Activated naive CD4-positive, alpha-beta T cell treated with anti-CD3 and anti-CD28 coated beads, Interleukin-2, amount 50 U/mL, for 72 hours (primary cell): ENCODE measurements around the gene ARHGEF7. TPM values are rescaled to one million over a fixed set of nuclear protein-coding genes. Genes with fewer than 3 reads are reported as not detected.

Experiments
- ATAC-seq, 2 donors: fragments of 150-1000 bp; cut with Tn5 transposase; 2 replicates each; pipeline ENCODE4 v1.10.0; 2021; ENCODE audit warnings: mild to moderate bottlenecking in 2 of 2, moderate library complexity in 2 of 2
- DNase-seq, 2 donors: peaks; one replicate each; pipeline ENCODE4 v3.0.0; 2021 to 2022; ENCODE audit warnings: low spot score in 2 of 2
- H3K27ac Mint-ChIP-seq, 2 donors: one replicate each; pipeline ENCODE4 v1.8.0; 2022; ENCODE audit warnings: mild to moderate bottlenecking in 2 of 2, mixed read lengths in 2 of 2
- H3K36me3 Mint-ChIP-seq, 2 donors: one replicate each; pipeline ENCODE4 v1.8.0; 2022; ENCODE audit warnings: mixed read lengths in 2 of 2
- H3K9me3 Mint-ChIP-seq, 2 donors: one replicate each; pipeline ENCODE4 v1.8.0; 2022; ENCODE audit warnings: mixed read lengths in 2 of 2
- total RNA-seq, 2 donors: library from RNA; stranded (reverse); gene quantifications; one replicate each; pipeline ENCODE4 v1.2.3, GENCODE V29; 2022

ARHGEF7 gene
- total RNA-seq, 2 donors from 2014 or later: 69.5 to 82.5 TPM

DNA sequence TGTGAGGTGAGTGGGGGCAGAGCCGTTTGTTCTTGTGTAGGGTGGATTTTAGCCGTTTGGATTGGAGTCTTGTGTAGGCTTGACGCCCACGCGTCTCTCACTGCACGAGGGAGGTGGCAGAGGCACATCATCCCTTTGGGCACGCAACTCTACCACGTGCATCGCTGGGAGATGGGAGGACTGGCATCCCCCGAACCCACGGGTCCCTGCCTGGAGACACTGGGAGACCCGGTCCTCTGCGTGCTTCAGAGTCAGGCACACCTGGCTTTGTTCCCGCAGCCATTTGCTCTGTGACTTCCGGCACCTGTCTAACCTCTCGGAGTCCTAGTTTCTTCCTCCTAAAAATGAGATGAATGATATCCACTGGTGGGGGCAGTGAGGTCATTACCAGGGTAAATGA lies 6.4 kb downstream of the ARHGEF7 start:
- no peaks in the 10 kb centered on the region for H3K36me3 Mint-ChIP-seq
- no peak for ATAC-seq
- no peak overlapping the region for H3K27ac Mint-ChIP-seq
- no peaks in the 10 kb centered on the region for H3K9me3 Mint-ChIP-seq
- DNase-seq: no peak

DNA sequence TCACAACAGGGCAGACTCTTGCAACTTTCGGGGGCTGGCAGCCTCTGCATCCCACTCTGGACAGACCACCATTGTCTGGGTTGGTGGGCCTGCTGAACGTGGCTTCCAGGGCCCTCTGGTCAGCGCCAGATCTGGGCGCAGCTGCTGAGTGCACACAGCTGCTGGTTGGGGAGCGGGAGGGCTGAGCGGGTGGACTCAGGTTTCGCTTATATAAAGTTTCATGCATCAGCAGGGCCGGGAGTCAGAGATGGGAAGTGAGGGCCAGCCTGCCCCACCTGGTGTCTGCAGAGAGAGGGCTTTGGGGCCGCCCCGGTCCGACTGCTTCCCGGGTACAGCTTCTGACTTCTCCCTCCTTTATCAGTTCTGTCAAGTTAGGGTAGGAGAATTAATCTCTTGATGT lies 6.9 kb downstream of the ARHGEF7 start:
- H3K27ac Mint-ChIP-seq: no peak overlapping the region
- ATAC-seq: no peak
- no peak for DNase-seq
- H3K36me3 Mint-ChIP-seq: no peaks in the 10 kb centered on the region
- H3K9me3 Mint-ChIP-seq: no peaks in the 10 kb centered on the region

DNA sequence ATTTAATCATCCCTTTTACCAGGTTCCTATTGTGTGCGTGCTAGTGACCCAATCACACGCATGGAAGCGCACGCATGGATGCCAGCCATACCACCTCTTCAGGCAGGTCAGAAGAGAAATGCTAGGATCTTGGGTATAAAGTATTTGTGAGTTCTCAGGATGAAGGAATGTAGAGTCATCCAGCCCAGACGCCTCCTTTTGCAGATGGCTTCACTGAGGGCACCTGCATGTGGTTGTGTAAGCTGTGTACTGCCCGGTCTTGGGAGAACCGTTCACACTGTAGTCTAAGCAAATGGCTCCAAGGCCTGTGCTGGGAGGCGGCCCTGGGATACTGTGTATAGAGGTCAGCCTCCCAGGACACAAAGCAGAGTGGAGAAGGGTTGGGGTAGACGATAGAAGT lies 7.5 kb downstream of the ARHGEF7 start:
- H3K9me3 Mint-ChIP-seq: no peaks in the 10 kb centered on the region
- no peaks in the 10 kb centered on the region for H3K36me3 Mint-ChIP-seq
- no peak overlapping the region for H3K27ac Mint-ChIP-seq
- ATAC-seq (no peak), DNase-seq (no peak)

DNA sequence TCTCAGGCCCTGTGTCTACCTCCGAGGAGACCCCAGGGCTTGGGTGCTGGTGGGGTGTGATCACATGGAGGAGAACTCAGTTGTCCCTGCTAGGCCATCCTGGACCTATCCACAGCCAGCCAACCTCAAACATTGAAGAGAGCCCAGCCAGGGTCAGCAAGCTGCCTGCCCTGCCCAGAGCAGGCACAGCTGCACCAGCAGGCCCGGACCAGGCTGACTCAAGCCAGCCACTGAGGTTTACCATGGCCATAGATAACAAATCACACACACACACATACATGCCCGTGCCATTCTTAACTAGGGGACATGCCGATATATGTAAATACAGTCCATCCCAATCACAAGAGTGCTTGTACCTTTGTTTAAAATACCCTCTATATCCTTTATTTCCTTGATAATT lies 8.1 kb downstream of the ARHGEF7 start:
- no peak for DNase-seq

DNA sequence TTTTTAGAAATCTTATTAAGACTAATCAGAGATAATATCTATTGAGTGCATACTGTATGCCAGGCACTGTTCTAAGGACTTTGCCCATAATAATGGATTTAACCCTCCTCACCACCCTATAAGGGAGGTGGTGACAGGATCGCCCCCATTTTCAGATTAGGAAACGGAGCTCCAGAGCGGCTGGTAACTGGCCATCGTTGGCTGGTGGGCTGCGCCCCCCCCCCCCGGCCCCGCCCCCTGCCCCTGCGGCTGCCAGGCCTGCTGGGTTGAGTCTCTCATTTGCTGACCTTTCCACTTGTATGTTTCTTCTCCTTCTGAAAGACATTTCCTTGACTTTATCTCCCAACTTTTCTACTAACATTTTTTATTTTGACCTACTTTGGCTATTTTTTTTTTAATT lies 8.5 kb downstream of the ARHGEF7 start:
- no peaks in the 10 kb centered on the region for H3K9me3 Mint-ChIP-seq
- DNase-seq (no peak), ATAC-seq (no peak)
- no peak overlapping the region for H3K27ac Mint-ChIP-seq
- H3K36me3 Mint-ChIP-seq: no peaks in the 10 kb centered on the region

More for the DNA sequence above, 8.1 kb downstream of the ARHGEF7 start:
- ATAC-seq: no peak
- Mint-ChIP-seq H3K9me3 (no peaks in the 10 kb centered on the region), H3K27ac (no peak overlapping the region), H3K36me3 (no peaks in the 10 kb centered on the region)

DNA sequence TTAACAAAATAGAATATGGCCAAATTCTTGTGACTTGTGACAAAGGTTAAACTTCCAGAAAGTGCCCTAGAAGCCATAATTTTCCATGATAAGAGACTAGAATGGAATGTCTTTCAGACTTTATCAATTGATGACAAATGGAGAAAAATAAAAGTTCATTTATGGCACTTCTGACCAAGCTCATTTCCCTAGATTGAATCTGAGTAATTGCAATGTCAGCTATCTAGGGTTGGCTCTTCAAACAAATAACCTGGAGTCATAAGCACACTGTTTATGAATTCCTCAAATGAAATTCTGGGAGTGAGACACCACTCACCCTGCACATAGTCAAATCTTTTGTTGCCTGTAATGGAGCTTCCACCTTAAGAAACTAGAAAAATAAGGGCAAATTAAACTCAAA lies 11.4 kb downstream of the ARHGEF7 start:
- ATAC-seq: no peak
- DNase-seq: no peak
- H3K36me3 Mint-ChIP-seq: no peaks in the 10 kb centered on the region

DNA sequence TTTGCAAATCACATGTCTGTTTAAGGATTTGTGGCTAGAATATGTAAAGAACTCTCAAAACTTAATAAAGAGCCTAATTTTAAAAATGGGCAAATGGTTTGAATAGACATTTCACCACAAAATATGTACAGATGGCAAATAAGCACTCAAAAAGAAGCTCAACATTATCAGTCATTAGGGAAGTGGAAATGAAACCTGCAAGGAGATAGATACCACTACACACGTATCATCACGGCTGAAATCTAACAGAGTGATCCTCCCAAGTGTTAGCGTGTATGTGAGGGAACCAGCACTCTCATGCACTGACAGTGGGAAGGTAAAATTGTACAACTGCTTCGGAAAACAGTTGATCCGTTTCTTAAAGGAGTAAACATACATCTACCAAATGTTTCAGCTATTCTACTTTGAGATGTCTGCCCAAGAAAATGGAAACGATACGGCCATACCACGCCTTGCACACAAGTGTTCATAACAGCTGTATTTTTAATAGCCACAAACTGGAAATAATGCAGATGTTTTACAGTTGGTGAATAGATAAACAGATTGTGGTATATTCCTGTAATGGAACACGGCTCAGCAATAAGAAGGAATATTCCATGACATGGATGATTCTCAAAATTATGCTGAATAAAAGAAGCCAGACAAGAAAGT lies 14.5 kb downstream of the ARHGEF7 start:
- no peak overlapping the region for H3K27ac Mint-ChIP-seq
- no peaks in the 10 kb centered on the region for H3K36me3 Mint-ChIP-seq
- ATAC-seq: no peak
- no peaks in the 10 kb centered on the region for H3K9me3 Mint-ChIP-seq
- no peak for DNase-seq

More for the DNA sequence above, 11.4 kb downstream of the ARHGEF7 start:
- H3K9me3 Mint-ChIP-seq: no peaks in the 10 kb centered on the region
- no peak overlapping the region for H3K27ac Mint-ChIP-seq

DNA sequence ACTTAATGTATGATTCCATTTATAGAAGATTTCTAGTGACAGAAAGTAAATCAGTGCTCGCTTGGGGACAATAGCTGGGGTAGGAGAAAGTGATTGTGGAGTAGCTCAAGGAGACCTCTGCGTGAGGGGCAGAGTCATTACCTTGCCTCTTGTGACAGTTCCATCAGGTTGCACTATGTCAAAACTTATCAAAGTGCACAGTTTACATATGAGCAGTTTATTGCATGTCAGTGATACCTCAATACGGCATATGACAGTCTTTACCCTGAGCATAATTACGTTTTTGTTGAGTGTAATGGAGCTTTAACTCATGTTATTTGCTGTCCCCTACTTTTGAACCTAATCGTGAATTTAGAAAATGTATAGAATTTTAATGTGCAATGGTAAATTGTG lies 15.0 kb downstream of the ARHGEF7 start:
- no peak for ATAC-seq
- H3K27ac Mint-ChIP-seq: no peak overlapping the region
- H3K9me3 Mint-ChIP-seq: no peaks in the 10 kb centered on the region
- DNase-seq: no peak
- no peaks in the 10 kb centered on the region for H3K36me3 Mint-ChIP-seq

DNA sequence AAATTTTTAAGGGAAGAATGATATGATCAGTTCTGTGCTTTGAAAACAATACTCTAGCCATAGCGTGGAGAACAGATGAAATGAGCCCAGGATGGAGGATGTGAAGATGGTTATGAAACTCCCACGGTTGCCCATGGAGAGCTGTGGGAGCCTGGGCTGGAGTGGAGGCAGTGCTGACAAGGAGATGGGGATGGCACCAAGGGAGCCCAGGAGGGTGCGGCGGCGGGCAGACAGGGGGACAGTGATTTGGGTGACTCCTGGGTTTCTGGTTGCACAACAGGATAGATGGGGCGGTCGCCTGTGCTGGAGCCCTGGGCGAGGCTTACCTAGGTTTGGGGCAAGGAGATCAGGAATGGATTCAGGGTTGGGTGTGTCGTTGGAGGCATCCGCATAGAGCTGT lies 15.9 kb downstream of the ARHGEF7 start:
- no peaks in the 10 kb centered on the region for H3K36me3 Mint-ChIP-seq
- DNase-seq: no peak
- H3K9me3 Mint-ChIP-seq: no peaks in the 10 kb centered on the region
- ATAC-seq: no peak
- no peak overlapping the region for H3K27ac Mint-ChIP-seq

DNA sequence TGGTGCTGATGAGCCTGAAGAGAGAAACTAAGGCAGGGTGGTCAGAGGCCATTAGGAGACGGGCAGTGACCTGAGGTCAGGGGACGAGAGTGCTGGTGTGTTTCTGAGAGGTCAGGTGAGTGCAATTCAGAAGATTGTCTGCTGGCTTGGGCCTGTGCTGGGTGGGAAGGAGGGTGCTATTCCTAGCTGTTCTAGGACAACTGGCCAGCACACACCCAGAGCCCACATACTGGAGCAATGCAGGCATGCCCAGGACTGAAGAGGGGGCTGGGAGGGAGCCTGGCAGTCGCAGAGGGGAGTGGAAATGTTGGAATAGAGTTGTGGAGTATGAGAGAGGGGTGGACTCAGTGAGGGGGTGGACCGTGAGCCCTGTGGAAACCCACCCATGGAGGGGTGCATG lies 16.5 kb downstream of the ARHGEF7 start:
- Mint-ChIP-seq H3K9me3 (no peaks in the 10 kb centered on the region), H3K27ac (no peak overlapping the region), H3K36me3 (no peaks in the 10 kb centered on the region)
- ATAC-seq (no peak), DNase-seq (no peak)

DNA sequence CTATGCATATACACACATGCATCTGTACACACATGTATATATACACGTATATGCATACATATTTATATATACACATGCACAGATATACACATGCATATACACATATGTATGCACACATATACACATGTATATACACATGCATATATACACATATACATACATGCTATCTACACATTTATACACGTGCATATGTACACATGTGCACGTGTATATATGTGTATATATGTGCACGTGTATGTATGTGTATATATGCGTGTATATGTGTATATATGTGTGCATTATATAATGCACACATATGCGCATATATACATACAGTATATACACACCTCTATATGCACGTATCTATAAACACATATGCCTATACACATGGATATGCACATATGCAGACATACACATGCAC lies 17.8 kb downstream of the ARHGEF7 start:
- no peak for ATAC-seq
- no peaks in the 10 kb centered on the region for H3K36me3 Mint-ChIP-seq
- no peak overlapping the region for H3K27ac Mint-ChIP-seq
- H3K9me3 Mint-ChIP-seq: no peaks in the 10 kb centered on the region
- DNase-seq: no peak

DNA sequence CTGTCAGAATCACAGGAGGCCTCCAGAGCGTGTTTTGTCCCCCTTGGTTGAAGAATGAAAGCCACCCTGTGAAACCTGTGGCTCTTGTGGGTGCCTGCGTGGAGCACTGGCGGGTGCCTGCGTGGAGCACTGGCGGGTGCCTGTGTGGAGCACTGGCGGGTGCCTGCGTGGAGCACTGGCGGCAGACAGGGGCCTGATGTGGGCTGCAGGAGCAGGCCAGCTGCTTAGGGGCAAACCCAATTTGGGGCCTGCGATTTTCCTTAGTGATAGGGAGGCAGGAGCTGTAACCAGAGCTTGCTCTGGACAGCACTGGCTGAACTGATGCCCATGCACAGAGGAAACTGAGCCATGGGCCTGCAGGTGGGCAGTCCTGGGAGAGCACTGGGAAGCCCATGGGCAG lies 24.3 kb downstream of the ARHGEF7 start:
- no peaks in the 10 kb centered on the region for H3K36me3 Mint-ChIP-seq
- DNase-seq (no peak), ATAC-seq (no peak)
- no peaks in the 10 kb centered on the region for H3K9me3 Mint-ChIP-seq
- H3K27ac Mint-ChIP-seq: no peak overlapping the region

DNA sequence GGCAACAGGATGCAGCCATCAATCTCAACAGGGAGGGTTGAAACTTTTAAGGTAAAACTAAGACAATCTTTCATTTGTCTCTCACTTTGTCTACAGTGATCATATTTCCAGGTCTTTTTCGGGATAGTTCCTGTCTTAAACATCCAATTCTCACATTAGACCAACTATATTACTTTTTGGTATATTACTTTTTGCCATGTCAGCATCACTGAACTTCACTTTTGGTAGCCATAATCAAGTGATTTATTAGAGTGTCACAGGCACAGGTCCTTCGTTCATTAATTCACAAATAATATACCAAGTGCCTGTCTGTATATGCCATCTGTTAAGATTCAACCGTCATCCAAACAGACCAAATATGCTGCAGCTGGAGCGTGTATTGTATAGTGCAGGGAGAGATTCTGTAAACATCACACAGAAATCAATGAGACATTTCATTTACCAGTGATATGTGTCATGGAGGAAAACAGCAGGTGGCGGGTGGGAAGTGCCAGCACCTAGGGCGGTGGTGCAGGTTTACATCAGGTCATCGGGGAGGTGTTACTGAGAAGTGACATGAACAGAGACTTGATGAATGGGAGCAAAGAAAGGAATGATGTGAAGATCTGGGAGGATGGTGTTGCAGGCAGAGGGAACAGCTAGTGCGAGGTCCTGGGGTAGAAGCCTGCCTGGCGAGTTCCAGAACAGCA lies 24.9 kb downstream of the ARHGEF7 start:
- Mint-ChIP-seq H3K36me3 (no peaks in the 10 kb centered on the region), H3K9me3 (no peaks in the 10 kb centered on the region), H3K27ac (no peak overlapping the region)
- DNase-seq (no peak), ATAC-seq (no peak)

DNA sequence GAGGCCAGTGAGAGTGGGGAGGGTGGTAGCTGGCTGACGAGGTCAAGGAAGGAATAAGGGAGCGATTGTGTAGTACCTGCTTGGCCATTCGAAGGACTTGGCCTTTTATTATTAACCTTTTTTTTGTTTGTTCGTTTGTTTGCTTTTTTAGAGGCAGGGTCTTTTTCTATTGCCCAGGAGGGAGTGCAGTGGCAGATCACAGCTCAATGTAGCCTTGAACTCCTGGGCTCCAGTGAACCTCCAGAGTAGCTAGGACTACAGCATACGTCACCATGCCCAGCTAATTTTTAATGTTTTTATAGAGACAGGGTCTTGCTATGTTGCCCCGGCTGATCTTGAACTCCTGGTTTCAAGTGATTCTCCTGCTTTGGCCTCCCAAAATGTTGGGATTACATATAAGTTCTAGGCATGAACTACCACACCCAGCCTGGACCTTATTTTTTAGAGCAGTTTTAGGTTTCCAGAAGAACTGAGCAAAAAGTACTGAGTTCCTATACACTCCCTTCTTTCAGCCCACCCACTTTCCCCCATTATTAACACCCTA lies 25.5 kb downstream of the ARHGEF7 start:
- DNase-seq (no peak), ATAC-seq (no peak)
- Mint-ChIP-seq H3K9me3 (no peaks in the 10 kb centered on the region), H3K36me3 (no peaks in the 10 kb centered on the region), H3K27ac (no peak overlapping the region)

DNA sequence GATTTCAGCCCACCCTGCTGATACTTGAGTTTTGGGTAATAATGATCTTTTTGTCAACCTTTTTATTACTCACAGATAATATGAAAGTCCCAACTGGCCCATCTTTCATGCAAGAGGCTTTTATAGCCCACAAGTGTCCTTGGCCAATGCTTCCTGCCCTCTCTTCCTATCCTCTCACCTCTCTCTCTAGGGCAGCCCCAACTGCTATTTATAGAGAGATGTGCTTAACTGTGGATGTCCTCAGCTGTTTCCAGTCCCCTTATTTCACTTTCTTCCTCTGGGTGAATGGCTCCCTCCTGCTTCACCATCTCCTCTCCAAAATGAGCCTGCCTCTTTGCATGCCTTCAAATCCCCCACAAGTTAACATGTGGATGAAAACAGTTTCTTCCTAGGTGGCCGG lies 27.4 kb downstream of the ARHGEF7 start:
- Mint-ChIP-seq H3K36me3 (no peaks in the 10 kb centered on the region), H3K9me3 (no peaks in the 10 kb centered on the region), H3K27ac (no peak overlapping the region)
- ATAC-seq (no peak), DNase-seq (no peak)

DNA sequence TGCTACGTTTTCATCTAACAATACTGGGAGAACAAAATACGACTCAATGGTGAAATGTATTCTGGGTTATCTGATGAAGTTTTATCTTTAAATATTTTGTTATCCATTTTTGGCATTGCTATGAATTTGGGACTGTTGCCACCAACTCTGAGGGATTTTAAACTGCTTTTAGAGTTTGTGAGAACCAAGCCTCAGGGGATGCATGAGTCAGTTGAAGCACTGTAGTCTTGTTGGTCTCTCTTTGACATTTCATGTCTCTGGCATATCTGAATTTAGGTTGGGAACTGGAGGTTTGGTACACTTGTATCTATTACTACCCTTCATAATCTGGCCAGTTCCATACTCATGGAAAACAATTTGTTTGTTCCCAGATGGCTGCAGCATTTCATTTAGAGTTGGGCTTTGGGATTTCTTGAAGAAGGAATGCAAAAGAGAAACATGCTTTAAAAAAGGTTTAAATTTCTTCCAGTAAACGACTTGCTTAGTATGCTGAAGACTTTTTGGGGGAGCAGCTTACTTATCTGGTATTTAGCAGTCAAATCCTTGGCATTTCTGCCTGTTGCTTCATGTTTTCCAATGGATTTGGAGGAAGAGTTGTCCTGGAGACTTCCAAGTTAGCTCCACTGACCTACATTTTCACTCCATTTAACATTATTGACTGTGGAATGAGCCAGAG lies 28.9 kb downstream of the ARHGEF7 start:
- Mint-ChIP-seq H3K9me3 (no peaks in the 10 kb centered on the region), H3K27ac (no peak overlapping the region), H3K36me3 (no peaks in the 10 kb centered on the region)
- no peak for DNase-seq
- no peak for ATAC-seq

DNA sequence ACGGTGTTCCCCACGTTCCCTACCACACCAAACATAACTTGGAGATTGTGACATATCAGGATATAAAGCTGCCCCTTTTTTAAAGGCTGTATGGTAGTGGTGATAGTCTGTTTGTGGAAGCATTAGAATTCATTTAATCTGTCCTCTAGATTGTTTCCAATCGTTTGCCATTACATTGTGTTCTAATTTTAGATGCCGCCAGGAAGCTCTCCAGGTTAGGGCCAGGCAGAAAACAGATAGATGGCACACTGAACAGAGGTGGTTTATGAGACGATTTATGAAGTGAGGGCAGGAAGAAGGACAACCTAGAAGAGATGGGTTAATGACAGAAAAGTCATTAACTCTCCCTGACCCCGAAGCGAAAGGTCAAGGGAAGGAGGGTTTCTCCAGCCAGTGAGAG lies 30.0 kb downstream of the ARHGEF7 start:
- H3K36me3 Mint-ChIP-seq: no peaks in the 10 kb centered on the region
- H3K9me3 Mint-ChIP-seq: no peaks in the 10 kb centered on the region
- no peak overlapping the region for H3K27ac Mint-ChIP-seq
- DNase-seq (no peak), ATAC-seq (no peak)

DNA sequence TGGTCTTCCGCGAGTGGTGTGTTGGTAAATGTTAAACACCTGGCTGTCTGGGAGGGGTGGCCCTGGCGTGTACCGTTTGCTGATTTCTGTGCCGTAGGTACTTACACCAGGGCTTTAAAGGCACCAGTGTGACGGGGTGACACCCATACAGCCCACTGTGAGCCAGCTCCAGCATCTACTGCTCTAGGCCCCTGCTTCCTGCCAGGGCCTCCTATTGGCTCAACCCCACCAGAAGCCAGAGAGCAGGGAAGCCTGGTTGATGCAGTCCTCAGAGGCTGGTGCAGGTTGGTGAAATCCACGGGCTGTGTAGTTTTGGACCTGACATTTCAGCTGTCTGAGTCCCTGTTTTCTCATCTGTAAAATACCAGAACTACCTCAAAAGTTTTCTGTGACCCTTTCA lies 30.4 kb downstream of the ARHGEF7 start:
- Mint-ChIP-seq H3K27ac (no peak overlapping the region), H3K36me3 (no peaks in the 10 kb centered on the region), H3K9me3 (no peaks in the 10 kb centered on the region)
- DNase-seq: no peak
- ATAC-seq: no peak
